HepG2 (cell line): ENCODE results near the gene TFEB.

Experiments
- PTBP1 ChIP-seq: fragments of 200-400 bp; formaldehyde crosslinking; IDR thresholded peaks from 2 replicates; pipeline ENCODE4 v1.6.1; 2018; ENCODE audit warnings: low read length, low read depth; ENCODE audit not compliant: poor library complexity, severe bottlenecking
- TAF1 ChIP-seq: sonication (generic); formaldehyde crosslinking; IDR thresholded peaks from 2 replicates; pipeline ENCODE4 v1.4.0; 2020; ENCODE audit warnings: missing genetic modification reagents
- TF ChIP-seq, protein P1 (sequence below): sonication (generic); formaldehyde crosslinking; IDR thresholded peaks from 2 replicates; pipeline ENCODE4 v1.5.0; 2020; ENCODE audit warnings: mild to moderate bottlenecking, missing genetic modification reagents, moderate library complexity
- TF ChIP-seq, protein P2 (sequence below): sonication (generic); formaldehyde crosslinking; IDR thresholded peaks from 2 replicates; pipeline ENCODE4 v1.4.0; 2020; ENCODE audit warnings: missing genetic modification reagents

DNA sequence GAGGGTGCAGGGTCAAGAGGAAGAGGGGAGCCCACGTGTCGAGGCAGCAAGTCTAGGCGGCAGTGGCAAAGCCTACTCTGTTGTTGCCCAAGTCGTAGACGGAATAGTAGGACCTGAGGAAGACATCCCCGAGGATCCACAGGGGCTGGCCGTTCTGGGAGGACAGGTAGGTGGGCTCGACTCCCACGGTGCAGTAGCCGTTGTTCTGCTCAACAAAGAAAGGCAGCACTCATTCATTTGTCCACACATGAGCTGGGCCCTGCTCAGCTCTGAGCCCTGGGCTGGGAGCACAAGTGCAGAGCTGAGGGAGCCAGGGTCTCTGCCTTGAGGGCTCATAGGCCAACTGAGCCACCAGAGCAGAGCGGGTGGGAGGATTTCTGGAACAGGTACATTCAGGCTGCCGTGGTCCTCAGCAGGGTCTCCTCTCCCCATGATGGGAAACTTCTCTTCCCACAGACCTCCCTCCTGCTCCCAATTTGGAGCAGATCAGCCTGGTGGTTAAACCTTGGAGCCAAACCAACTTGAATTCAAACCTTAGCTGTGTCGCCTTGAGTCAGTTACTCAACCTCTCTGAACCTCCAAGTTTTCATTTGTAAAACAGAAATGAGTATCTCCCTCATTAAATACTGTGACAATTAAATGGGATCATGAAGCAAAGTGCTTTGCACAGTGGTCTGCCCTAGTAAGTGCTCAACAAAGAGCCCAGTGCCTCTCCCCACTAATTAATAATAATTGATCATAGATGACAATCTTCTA, 1.6 kb upstream of the TFEB start:
- TF ChIP-seq, protein P1, sequence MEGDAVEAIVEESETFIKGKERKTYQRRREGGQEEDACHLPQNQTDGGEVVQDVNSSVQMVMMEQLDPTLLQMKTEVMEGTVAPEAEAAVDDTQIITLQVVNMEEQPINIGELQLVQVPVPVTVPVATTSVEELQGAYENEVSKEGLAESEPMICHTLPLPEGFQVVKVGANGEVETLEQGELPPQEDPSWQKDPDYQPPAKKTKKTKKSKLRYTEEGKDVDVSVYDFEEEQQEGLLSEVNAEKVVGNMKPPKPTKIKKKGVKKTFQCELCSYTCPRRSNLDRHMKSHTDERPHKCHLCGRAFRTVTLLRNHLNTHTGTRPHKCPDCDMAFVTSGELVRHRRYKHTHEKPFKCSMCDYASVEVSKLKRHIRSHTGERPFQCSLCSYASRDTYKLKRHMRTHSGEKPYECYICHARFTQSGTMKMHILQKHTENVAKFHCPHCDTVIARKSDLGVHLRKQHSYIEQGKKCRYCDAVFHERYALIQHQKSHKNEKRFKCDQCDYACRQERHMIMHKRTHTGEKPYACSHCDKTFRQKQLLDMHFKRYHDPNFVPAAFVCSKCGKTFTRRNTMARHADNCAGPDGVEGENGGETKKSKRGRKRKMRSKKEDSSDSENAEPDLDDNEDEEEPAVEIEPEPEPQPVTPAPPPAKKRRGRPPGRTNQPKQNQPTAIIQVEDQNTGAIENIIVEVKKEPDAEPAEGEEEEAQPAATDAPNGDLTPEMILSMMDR (CRISPR knock-in tag), result no peak
- TF ChIP-seq, protein P2, sequence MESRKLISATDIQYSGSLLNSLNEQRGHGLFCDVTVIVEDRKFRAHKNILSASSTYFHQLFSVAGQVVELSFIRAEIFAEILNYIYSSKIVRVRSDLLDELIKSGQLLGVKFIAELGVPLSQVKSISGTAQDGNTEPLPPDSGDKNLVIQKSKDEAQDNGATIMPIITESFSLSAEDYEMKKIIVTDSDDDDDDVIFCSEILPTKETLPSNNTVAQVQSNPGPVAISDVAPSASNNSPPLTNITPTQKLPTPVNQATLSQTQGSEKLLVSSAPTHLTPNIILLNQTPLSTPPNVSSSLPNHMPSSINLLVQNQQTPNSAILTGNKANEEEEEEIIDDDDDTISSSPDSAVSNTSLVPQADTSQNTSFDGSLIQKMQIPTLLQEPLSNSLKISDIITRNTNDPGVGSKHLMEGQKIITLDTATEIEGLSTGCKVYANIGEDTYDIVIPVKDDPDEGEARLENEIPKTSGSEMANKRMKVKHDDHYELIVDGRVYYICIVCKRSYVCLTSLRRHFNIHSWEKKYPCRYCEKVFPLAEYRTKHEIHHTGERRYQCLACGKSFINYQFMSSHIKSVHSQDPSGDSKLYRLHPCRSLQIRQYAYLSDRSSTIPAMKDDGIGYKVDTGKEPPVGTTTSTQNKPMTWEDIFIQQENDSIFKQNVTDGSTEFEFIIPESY (CRISPR knock-in tag), result no peak
- TF ChIP-seq TAF1 (no peak), PTBP1 (no peak)
